ENCODE measurements around the gene KREMEN1. TPM values are rescaled to one million over a fixed set of nuclear protein-coding genes. Genes with fewer than 3 reads are reported as not detected.

Gene KREMEN1
- polyA plus RNA-seq, 1 of the 3 experiments (the other 2 are of a cell fraction), result 10.0 TPM

DNA sequence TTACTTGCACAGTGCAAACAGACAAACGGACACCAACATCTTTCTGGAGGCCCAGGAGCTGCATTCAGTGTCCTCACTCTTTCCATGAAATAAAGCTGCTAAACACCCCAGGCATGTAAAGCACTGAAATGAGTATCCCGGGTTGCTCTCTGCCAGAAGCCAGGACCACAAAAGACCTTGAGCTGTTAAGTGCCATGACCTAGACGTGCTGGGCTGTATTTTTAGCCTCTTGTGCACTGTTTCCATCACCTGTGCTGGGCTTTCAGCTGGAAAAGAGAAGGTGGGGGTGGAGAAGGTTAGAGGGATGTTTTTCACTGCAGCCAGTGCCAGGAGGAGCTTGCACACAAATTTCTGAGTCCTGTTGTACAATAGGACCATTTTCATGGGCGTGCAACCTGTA lies 3.4 kb upstream of the KREMEN1 start (continued):
- TF ChIP-seq TEAD4 (IDR thresholded peaks at IDR 0.05; ENCODE audit: borderline replicate concordance, insufficient read depth) (no peak), JUND (IDR thresholded peaks at IDR 0.05) (no peak), TAF1 (IDR thresholded peaks at IDR 0.05; ENCODE audit: borderline replicate concordance, low read depth, low read length) (no peak), NRF1 (IDR thresholded peaks at IDR 0.05; ENCODE audit: low read depth, low read length) (no peak), FOXM1 (IDR thresholded peaks at IDR 0.05; ENCODE audit: low read depth) (no peak), EZH2phosphoT487 (IDR thresholded peaks at IDR 0.05; ENCODE audit: borderline replicate concordance, low read depth) (no peak)
- TF ChIP-seq, protein P1, sequence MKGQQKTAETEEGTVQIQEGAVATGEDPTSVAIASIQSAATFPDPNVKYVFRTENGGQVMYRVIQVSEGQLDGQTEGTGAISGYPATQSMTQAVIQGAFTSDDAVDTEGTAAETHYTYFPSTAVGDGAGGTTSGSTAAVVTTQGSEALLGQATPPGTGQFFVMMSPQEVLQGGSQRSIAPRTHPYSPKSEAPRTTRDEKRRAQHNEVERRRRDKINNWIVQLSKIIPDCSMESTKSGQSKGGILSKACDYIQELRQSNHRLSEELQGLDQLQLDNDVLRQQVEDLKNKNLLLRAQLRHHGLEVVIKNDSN (IDR thresholded peaks at IDR 0.05; ENCODE audit: borderline replicate concordance, low read depth), result no peak
- TF ChIP-seq, protein P2, sequence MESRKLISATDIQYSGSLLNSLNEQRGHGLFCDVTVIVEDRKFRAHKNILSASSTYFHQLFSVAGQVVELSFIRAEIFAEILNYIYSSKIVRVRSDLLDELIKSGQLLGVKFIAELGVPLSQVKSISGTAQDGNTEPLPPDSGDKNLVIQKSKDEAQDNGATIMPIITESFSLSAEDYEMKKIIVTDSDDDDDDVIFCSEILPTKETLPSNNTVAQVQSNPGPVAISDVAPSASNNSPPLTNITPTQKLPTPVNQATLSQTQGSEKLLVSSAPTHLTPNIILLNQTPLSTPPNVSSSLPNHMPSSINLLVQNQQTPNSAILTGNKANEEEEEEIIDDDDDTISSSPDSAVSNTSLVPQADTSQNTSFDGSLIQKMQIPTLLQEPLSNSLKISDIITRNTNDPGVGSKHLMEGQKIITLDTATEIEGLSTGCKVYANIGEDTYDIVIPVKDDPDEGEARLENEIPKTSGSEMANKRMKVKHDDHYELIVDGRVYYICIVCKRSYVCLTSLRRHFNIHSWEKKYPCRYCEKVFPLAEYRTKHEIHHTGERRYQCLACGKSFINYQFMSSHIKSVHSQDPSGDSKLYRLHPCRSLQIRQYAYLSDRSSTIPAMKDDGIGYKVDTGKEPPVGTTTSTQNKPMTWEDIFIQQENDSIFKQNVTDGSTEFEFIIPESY (IDR thresholded peaks at IDR 0.05; ENCODE audit: borderline replicate concordance, low read depth), result no peak

DNA sequence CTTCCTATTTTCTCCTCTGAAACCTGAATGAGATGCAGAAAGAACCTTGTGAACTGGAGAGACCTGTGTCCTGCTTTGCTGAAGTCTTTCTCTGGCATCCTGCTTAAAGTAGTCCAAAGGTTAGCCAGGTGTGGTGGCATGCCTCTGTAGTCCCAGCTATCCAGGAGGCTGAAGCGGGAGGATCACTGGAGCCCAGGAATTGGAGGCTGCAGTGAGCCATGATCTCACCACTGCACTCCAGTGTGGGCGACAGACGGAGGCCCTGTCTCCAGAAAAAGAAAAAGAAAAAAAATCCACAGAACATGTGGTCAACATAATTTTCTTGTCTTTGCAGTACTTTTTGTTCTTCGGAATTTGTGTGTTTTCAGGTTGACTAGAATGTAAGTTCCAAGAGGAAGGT lies 2.3 kb upstream of the KREMEN1 start:
- H3K4me3 ChIP-seq (ENCODE audit: low read depth in 2 of 2, low read length in 1 of 2), result no peak overlapping the region
- H3K36me3 ChIP-seq (replicated peaks in 1 of 2; ENCODE audit: control insufficient read depth in 1 of 2, insufficient read depth in 2 of 2, low read length in 1 of 2), result no peaks in the 10 kb centered on the region
- 94% methylated on average over 4 of the region's 4 CpGs for WGBS (ENCODE audit: low lambda C conversion rate)
- POLR2A ChIA-PET, result no interaction called here
- TF ChIP-seq TEAD4 (IDR thresholded peaks at IDR 0.05; ENCODE audit: borderline replicate concordance, insufficient read depth), result no peak
- TF ChIP-seq FOXM1 (IDR thresholded peaks at IDR 0.05; ENCODE audit: low read depth), result no peak
- TF ChIP-seq, protein P3, sequence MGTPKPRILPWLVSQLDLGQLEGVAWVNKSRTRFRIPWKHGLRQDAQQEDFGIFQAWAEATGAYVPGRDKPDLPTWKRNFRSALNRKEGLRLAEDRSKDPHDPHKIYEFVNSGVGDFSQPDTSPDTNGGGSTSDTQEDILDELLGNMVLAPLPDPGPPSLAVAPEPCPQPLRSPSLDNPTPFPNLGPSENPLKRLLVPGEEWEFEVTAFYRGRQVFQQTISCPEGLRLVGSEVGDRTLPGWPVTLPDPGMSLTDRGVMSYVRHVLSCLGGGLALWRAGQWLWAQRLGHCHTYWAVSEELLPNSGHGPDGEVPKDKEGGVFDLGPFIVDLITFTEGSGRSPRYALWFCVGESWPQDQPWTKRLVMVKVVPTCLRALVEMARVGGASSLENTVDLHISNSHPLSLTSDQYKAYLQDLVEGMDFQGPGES (IDR thresholded peaks at IDR 0.05; ENCODE audit: low read depth, low read length), result no peak
- TF ChIP-seq ELF1 (IDR thresholded peaks at IDR 0.05), result no peak
- no peak for TF ChIP-seq TCF12 (IDR thresholded peaks at IDR 0.05)
- TF ChIP-seq RXRA (IDR thresholded peaks at IDR 0.05; ENCODE audit: borderline replicate concordance, low read depth), result no peak
- TF ChIP-seq POLR2AphosphoS5 (IDR thresholded peaks at IDR 0.05; ENCODE audit: low read depth, low read length), result no peak
- no peak for TF ChIP-seq FOXJ3 (CRISPR knock-in tag; IDR thresholded peaks at IDR 0.05)
- no peak for TF ChIP-seq JUND (IDR thresholded peaks at IDR 0.05)
- no peak for TF ChIP-seq RCOR1 (IDR thresholded peaks at IDR 0.05; ENCODE audit: low read length)
- no peak for TF ChIP-seq YY1 (IDR thresholded peaks at IDR 0.05; ENCODE audit: low read depth)
- TF ChIP-seq MEF2A (IDR thresholded peaks at IDR 0.05; ENCODE audit: borderline replicate concordance, low read depth), result no peak
- TF ChIP-seq SMC3 (IDR thresholded peaks at IDR 0.05; ENCODE audit: low read depth, low read length), result no peak
- TF ChIP-seq, protein P4, sequence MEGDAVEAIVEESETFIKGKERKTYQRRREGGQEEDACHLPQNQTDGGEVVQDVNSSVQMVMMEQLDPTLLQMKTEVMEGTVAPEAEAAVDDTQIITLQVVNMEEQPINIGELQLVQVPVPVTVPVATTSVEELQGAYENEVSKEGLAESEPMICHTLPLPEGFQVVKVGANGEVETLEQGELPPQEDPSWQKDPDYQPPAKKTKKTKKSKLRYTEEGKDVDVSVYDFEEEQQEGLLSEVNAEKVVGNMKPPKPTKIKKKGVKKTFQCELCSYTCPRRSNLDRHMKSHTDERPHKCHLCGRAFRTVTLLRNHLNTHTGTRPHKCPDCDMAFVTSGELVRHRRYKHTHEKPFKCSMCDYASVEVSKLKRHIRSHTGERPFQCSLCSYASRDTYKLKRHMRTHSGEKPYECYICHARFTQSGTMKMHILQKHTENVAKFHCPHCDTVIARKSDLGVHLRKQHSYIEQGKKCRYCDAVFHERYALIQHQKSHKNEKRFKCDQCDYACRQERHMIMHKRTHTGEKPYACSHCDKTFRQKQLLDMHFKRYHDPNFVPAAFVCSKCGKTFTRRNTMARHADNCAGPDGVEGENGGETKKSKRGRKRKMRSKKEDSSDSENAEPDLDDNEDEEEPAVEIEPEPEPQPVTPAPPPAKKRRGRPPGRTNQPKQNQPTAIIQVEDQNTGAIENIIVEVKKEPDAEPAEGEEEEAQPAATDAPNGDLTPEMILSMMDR (IDR thresholded peaks at IDR 0.05), result no peak
- TF ChIP-seq EP300 (IDR thresholded peaks at IDR 0.05; ENCODE audit: borderline replicate concordance in 1 of 2, low read depth in 1 of 2, low read length in 1 of 2), result no peak
- no peak for TF ChIP-seq GABPA (IDR thresholded peaks at IDR 0.05; ENCODE audit: low read depth)
- no peak for TF ChIP-seq CHD2 (IDR thresholded peaks at IDR 0.05; ENCODE audit: low read length, partially characterized antibody)
- TF ChIP-seq, protein P5, sequence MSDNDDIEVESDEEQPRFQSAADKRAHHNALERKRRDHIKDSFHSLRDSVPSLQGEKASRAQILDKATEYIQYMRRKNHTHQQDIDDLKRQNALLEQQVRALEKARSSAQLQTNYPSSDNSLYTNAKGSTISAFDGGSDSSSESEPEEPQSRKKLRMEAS (IDR thresholded peaks at IDR 0.05; ENCODE audit: low read depth), result no peak
- TF ChIP-seq, protein P2 (IDR thresholded peaks at IDR 0.05; ENCODE audit: borderline replicate concordance, low read depth), result no peak
- H3K9me3 ChIP-seq, result no peaks in the 10 kb centered on the region
- H3K4me2 ChIP-seq, result no peak overlapping the region
- no peaks in the 10 kb centered on the region for H4K20me1 ChIP-seq (ENCODE audit: insufficient read depth)
- CTCF ChIA-PET, result no interaction called here
- H3K27ac ChIP-seq (ENCODE audit: low read depth in 2 of 2, low read length in 1 of 2), result no peak overlapping the region
- no peaks in the 10 kb centered on the region for H3F3A ChIP-seq (replicated peaks; ENCODE audit: insufficient read depth)
- peaks cover 0 to 8% of the 10 kb centered on the region in 2 experiments; a peak in 1 of 4 replicates for H3K4me1 ChIP-seq (ENCODE audit: control insufficient read depth in 1 of 2, insufficient read depth in 2 of 2, low read depth in 1 of 2, low read length in 1 of 2)
- H3K9ac ChIP-seq, result no peak overlapping the region
- no peak overlapping the region for H2AFZ ChIP-seq (ENCODE audit: low read depth)
- DNase-seq, result no peak
- H3K27me3 ChIP-seq (ENCODE audit: insufficient read depth), result no peaks in the 10 kb centered on the region
- H3K9me2 ChIP-seq, result no peaks in the 10 kb centered on the region
- no peaks in the 10 kb centered on the region for H3K79me2 ChIP-seq (ENCODE audit: insufficient read depth)
